ENCODE data around the gene MYCBP2.

Gene MYCBP2

GRCh38 chr13:77184455-77184854, 142.4 kb downstream of the MYCBP2 start:
- no peaks in the 10 kb centered on the region; the same call in 1 of the 2 replicates for H3K79me2 ChIP-seq (ENCODE audit: insufficient read depth, low read length)
- H3K27ac ChIP-seq (ENCODE audit: low read depth, low read length) = no peak overlapping the region
- peaks cover 85% of the 10 kb centered on the region for H3K36me3 ChIP-seq (ENCODE audit: low read length)
- no peaks in the 10 kb centered on the region for H3K27me3 ChIP-seq (ENCODE audit: low read length)
- no peak overlapping the region for H3K4me3 ChIP-seq (ENCODE audit: insufficient read depth, low read length, poor library complexity, severe bottlenecking)
- no peaks in the 10 kb centered on the region for H3K9me3 ChIP-seq (ENCODE audit: insufficient read depth, low read length)
- TF ChIP-seq CTCF (IDR thresholded peaks at IDR 0.05; ENCODE audit: insufficient read depth, low read length, poor library complexity, severe bottlenecking) (no peak), EZH2phosphoT487 (conservative IDR thresholded peaks at IDR 0.05; ENCODE audit: low read length) (no peak)
- no peak overlapping the region for H3K9ac ChIP-seq (ENCODE audit: low read length)
- H2AFZ ChIP-seq (ENCODE audit: low read depth, low read length, severe bottlenecking) = no peak overlapping the region
- no peaks in the 10 kb centered on the region for H3K9me2 ChIP-seq (replicated peaks; ENCODE audit: insufficient read depth, low read length)
- no peaks in the 10 kb centered on the region for H4K20me1 ChIP-seq (ENCODE audit: low read depth, low read length)
- no peaks in the 10 kb centered on the region for H3F3A ChIP-seq (ENCODE audit: insufficient read depth)
- H3K4me2 ChIP-seq (ENCODE audit: low read depth, low read length, poor library complexity, severe bottlenecking) = no peak overlapping the region

GRCh38 chr13:77180011-77180410, 146.9 kb downstream of the MYCBP2 start:
- Histone ChIP-seq H3K36me3 (ENCODE audit: low read length) (peaks cover 79% of the 10 kb centered on the region), H3K27me3 (ENCODE audit: low read length) (no peaks in the 10 kb centered on the region)

GRCh38 chr13:77177646-77178045, 149.2 kb downstream of the MYCBP2 start:
- H3K27me3 ChIP-seq (ENCODE audit: low read length) = no peaks in the 10 kb centered on the region
- no peaks in the 10 kb centered on the region for H3K79me2 ChIP-seq (ENCODE audit: insufficient read depth, low read length)
- no peak for TF ChIP-seq EZH2phosphoT487 (conservative IDR thresholded peaks at IDR 0.05; ENCODE audit: low read length)
- no peak for TF ChIP-seq CTCF (IDR thresholded peaks at IDR 0.05; ENCODE audit: insufficient read depth, low read length, poor library complexity, severe bottlenecking)
- no peak overlapping the region for H3K4me2 ChIP-seq (ENCODE audit: low read depth, low read length, poor library complexity, severe bottlenecking)
- no peaks in the 10 kb centered on the region for H3K9me3 ChIP-seq (ENCODE audit: insufficient read depth, low read length)
- H3F3A ChIP-seq (ENCODE audit: insufficient read depth) = no peaks in the 10 kb centered on the region
- H2AFZ ChIP-seq (ENCODE audit: low read depth, low read length, severe bottlenecking) = no peak overlapping the region
- H3K27ac ChIP-seq (ENCODE audit: low read depth, low read length) = no peak overlapping the region
- peaks cover 84% of the 10 kb centered on the region for H3K36me3 ChIP-seq (ENCODE audit: low read length)
- H4K20me1 ChIP-seq (ENCODE audit: low read depth, low read length) = no peaks in the 10 kb centered on the region
- no peak overlapping the region for H3K4me3 ChIP-seq (ENCODE audit: insufficient read depth, low read length, poor library complexity, severe bottlenecking)
- no peaks in the 10 kb centered on the region for H3K9me2 ChIP-seq (replicated peaks; ENCODE audit: insufficient read depth, low read length)
- no peak overlapping the region for H3K9ac ChIP-seq (ENCODE audit: low read length)

More at GRCh38 chr13:77180011-77180410, 146.9 kb downstream of the MYCBP2 start:
- Histone ChIP-seq H3K4me2 (ENCODE audit: low read depth, low read length, poor library complexity, severe bottlenecking) (no peak overlapping the region), H3K9me3 (ENCODE audit: insufficient read depth, low read length) (no peaks in the 10 kb centered on the region), H4K20me1 (ENCODE audit: low read depth, low read length) (no peaks in the 10 kb centered on the region), H3K9me2 (replicated peaks; ENCODE audit: insufficient read depth, low read length) (no peaks in the 10 kb centered on the region), H3K9ac (ENCODE audit: low read length) (no peak overlapping the region), H2AFZ (ENCODE audit: low read depth, low read length, severe bottlenecking) (no peak overlapping the region), H3K79me2 (ENCODE audit: insufficient read depth, low read length) (no peaks in the 10 kb centered on the region), H3K27ac (ENCODE audit: low read depth, low read length) (no peak overlapping the region), H3K4me3 (ENCODE audit: insufficient read depth, low read length, poor library complexity, severe bottlenecking) (no peak overlapping the region), H3F3A (ENCODE audit: insufficient read depth) (no peaks in the 10 kb centered on the region)
- TF ChIP-seq EZH2phosphoT487 (conservative IDR thresholded peaks at IDR 0.05; ENCODE audit: low read length) (no peak), CTCF (IDR thresholded peaks at IDR 0.05; ENCODE audit: insufficient read depth, low read length, poor library complexity, severe bottlenecking) (no peak)
